ENCODE measurements around the gene UNC45A. TPM values are rescaled to one million over a fixed set of nuclear protein-coding genes. Genes with fewer than 3 reads are reported as not detected.

Gene UNC45A
- total and polyA plus RNA-seq, 2 donors (not counting 1 experiment from before 2014, with no cell fraction given), result 56.3 to 79.0 TPM

DNA sequence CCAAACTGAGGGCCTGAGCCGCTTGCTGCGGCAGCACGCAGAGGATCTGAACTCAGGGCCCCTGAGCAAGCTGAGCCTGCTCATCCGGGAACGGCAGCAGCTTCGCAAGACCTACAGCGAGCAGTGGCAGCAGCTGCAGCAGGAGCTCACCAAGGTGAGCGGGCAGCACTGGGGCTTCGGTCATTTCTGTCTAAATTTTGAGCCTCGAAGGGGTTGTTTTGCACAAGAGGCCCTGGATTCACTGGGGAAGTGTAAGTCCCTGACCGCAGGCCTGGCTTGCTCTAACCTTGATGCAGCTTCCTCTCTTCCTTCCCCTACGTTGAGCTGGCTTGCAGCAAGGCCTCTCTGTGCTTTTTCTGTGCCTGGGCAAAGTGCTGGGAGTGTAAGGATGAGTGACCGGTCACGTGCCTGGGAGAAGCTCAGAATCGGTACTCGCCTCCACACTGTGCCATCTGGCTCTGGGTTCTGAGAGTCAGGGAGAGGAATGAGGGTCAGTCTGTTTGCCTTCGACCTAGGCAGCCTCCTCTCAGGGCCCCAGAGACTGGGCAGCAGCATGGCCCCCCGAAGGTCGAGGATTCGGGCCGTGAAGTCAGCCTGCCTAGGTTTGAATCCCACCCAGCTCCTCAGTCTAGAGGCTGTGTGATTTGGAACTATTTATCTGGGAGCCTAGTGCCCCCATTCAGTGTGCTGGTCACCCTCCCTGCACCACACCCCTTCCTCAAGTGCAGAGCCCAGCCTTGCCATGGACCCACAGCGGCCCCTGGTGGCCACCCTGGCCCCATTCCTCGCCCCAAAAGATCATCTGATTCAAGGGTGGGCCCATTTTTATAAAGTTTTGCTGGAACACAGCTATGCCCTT is 49.4 kb upstream of the UNC45A start:
- no peaks in the 10 kb centered on the region for H3K27me3 Mint-ChIP-seq
- H3K4me3 Mint-ChIP-seq, result peak overlapping the region; percentile 80
- 9% methylated on average over 20 of the region's 23 CpGs for WGBS (ENCODE audit: insufficient coverage)

More for the DNA sequence above, 49.4 kb upstream of the UNC45A start:
- H3K27me3 ChIP-seq (replicated peaks in 1 of 4; ENCODE audit: control extremely low read depth in 1 of 4, control insufficient read depth in 3 of 4, insufficient read depth in 4 of 4, low read length in 3 of 4), result no peaks in the 10 kb centered on the region
- peak overlapping the region; percentile 94 for H3K4me2 ChIP-seq (replicated peaks; ENCODE audit: low read depth, low read length, poor library complexity, severe bottlenecking)
- H4K20me1 ChIP-seq (ENCODE audit: control insufficient read depth, insufficient read depth, low read length, poor library complexity, severe bottlenecking), result peaks cover 12% of the 10 kb centered on the region
- ChIA-PET POLR2A (interaction anchor here (0.5 to 2.1 kb wide), 14 partner anchors 14 to 244 kb away, joined by 3 to 11 read pairs (median 5); partner anchors contain the start of genes BLM, HDDC3 and MAN2A2), CTCF (interaction anchor here (0.6 to 4.7 kb wide), 96 partner anchors 10 to 600 kb away, joined by 3 to 158 read pairs (median 5); partner anchors contain the start of genes BLM, FURIN, HDDC3 and MAN2A2)
- peak overlapping the region; percentile 16 to 61 (median 51) for H3K4me3 ChIP-seq (ENCODE audit: control extremely low read depth in 1 of 5, extremely low read depth in 1 of 5, insufficient read depth in 1 of 5, low read depth in 2 of 5, low read length in 4 of 5)
- H3K4me1 ChIP-seq (ENCODE audit: control insufficient read depth in 2 of 2, insufficient read depth in 2 of 2, low read length in 2 of 2), result peaks cover 25 to 32% of the 10 kb centered on the region in 2 donors
- Mint-ChIP-seq H3K27ac (peak overlapping the region; percentile 88), H3K4me1 (peaks cover 22% of the 10 kb centered on the region), H3K9me3 (ENCODE audit: insufficient read depth) (no peaks in the 10 kb centered on the region)
- TF ChIP-seq, protein P1, sequence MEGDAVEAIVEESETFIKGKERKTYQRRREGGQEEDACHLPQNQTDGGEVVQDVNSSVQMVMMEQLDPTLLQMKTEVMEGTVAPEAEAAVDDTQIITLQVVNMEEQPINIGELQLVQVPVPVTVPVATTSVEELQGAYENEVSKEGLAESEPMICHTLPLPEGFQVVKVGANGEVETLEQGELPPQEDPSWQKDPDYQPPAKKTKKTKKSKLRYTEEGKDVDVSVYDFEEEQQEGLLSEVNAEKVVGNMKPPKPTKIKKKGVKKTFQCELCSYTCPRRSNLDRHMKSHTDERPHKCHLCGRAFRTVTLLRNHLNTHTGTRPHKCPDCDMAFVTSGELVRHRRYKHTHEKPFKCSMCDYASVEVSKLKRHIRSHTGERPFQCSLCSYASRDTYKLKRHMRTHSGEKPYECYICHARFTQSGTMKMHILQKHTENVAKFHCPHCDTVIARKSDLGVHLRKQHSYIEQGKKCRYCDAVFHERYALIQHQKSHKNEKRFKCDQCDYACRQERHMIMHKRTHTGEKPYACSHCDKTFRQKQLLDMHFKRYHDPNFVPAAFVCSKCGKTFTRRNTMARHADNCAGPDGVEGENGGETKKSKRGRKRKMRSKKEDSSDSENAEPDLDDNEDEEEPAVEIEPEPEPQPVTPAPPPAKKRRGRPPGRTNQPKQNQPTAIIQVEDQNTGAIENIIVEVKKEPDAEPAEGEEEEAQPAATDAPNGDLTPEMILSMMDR (IDR thresholded peaks at IDR 0.05), result peak; percentile 99
- TF ChIP-seq EZH2 (IDR thresholded peaks at IDR 0.05; ENCODE audit: borderline replicate concordance, insufficient read depth, low read depth, low read length, poor library complexity, severe bottlenecking), result no peak
- intact Hi-C loops (cut with micrococcal nuclease), result loop anchor here (1.0 to 5.0 kb wide), 10 partner anchors 33 to 565 kb away; partner anchors contain the start of gene BLM
- H3K79me2 ChIP-seq (ENCODE audit: control insufficient read depth, insufficient read depth, low read length), result peaks cover 27% of the 10 kb centered on the region
- peak overlapping the region; percentile 70 for H3K9ac ChIP-seq (ENCODE audit: low read length)
- peak overlapping the region; percentile 93 for H2AFZ ChIP-seq (ENCODE audit: insufficient read depth, low read depth, low read length, poor library complexity, severe bottlenecking)
- DNase-seq (peak; percentile 87), ATAC-seq (ENCODE audit: low read depth) (peak; percentile 67)
- peak overlapping the region; percentile 1 to 75 for H3K27ac ChIP-seq (ENCODE audit: low read length in 2 of 2)
- H3K36me3 ChIP-seq (replicated peaks in 1 of 2; ENCODE audit: control extremely low read depth in 1 of 2, control insufficient read depth in 1 of 2, extremely low read depth in 1 of 2, insufficient read depth in 2 of 2, low read length in 1 of 2), result peaks cover 0 to 32% of the 10 kb centered on the region in 2 experiments
- no peaks in the 10 kb centered on the region for H3K9me3 ChIP-seq (ENCODE audit: control extremely low read depth in 1 of 3, control insufficient read depth in 2 of 3, insufficient read depth in 1 of 3, low read length in 2 of 3)
